ENCODE measurements around the gene PTMS. TPM values are rescaled to one million over a fixed set of nuclear protein-coding genes. Genes with fewer than 3 reads are reported as not detected.

The PTMS gene
- total and polyA plus RNA-seq, 2 of the 13 experiments (the other 11 are each of a cell fraction or from before 2014, with no cell fraction given): 40.5 to 82.4 TPM

DNA sequence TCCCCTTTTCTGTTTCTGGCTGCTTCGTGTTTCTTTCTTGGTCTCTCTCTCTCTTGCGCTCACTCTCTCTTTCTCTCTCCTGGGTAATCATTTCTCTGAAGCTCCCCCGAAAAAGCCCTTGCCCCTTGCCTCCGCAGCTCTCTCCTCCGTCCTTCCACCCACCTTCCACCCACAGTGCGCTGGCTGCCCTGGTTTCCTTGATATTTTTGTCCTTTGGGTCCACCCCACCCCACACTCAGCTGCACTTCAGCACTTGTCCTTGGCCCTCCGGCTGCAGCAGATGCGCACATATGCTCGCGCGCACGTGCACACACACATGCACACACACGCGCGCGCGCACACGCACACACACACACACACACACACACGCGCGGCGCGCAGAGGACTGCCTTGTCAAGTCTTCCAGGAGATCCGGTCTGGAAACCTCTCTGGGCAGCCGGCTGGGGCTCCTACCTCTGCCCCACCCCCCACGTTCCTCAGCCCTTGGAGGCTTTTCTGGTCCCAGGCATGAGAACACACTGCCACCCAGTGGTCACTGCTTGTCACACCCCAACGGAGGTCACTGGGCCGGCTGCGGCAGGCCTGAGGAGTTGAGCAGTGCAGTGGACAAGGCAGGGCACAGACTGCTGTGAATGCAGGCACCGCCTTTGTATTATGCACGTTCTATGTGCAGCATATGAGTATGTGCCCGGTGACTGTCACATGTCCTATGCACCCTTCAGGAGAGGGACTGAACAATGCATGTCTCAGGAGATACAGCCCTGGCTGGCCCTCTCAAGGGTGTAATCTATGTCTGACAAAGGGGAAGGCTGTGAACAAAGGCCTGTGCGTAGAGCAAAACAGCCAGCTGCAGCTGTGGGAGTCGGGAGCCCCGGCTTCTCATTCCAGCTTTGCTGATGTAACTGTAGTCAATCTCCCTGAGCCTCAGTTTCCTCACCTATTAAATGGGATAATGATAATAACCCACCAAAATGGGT, 12.7 kb downstream of the PTMS start (continued):
- TF ChIP-seq, protein P1, sequence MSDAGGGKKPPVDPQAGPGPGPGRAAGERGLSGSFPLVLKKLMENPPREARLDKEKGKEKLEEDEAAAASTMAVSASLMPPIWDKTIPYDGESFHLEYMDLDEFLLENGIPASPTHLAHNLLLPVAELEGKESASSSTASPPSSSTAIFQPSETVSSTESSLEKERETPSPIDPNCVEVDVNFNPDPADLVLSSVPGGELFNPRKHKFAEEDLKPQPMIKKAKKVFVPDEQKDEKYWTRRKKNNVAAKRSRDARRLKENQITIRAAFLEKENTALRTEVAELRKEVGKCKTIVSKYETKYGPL (CRISPR knock-in tag; IDR thresholded peaks at IDR 0.05): no peak
- TF ChIP-seq, protein P2, sequence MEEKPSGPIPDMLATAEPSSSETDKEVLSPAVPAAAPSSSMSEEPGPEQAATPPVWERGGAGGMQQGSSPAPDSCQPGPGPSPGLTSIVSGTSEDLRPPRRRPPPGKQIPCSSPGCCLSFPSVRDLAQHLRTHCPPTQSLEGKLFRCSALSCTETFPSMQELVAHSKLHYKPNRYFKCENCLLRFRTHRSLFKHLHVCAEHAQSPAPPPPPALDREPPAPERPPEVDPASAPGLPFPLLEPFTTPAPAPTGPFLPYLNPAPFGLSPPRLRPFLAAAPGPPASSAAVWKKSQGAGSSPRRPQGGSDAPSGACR (CRISPR knock-in tag; IDR thresholded peaks at IDR 0.05): 0 out of 2 replicates have a peak, but pooled peaks have one; percentile 7
- no peak for TF ChIP-seq ZSCAN30 (CRISPR knock-in tag; IDR thresholded peaks at IDR 0.05)
- TF ChIP-seq TAF1 (CRISPR knock-in tag; IDR thresholded peaks at IDR 0.05): no peak
- TF ChIP-seq SIN3B (IDR thresholded peaks at IDR 0.05; ENCODE audit: low read length): no peak
- TF ChIP-seq PITX1 (CRISPR knock-in tag; IDR thresholded peaks at IDR 0.05): peak; percentile 84; the same call in 1 of the 2 replicates
- TF ChIP-seq, protein P3, sequence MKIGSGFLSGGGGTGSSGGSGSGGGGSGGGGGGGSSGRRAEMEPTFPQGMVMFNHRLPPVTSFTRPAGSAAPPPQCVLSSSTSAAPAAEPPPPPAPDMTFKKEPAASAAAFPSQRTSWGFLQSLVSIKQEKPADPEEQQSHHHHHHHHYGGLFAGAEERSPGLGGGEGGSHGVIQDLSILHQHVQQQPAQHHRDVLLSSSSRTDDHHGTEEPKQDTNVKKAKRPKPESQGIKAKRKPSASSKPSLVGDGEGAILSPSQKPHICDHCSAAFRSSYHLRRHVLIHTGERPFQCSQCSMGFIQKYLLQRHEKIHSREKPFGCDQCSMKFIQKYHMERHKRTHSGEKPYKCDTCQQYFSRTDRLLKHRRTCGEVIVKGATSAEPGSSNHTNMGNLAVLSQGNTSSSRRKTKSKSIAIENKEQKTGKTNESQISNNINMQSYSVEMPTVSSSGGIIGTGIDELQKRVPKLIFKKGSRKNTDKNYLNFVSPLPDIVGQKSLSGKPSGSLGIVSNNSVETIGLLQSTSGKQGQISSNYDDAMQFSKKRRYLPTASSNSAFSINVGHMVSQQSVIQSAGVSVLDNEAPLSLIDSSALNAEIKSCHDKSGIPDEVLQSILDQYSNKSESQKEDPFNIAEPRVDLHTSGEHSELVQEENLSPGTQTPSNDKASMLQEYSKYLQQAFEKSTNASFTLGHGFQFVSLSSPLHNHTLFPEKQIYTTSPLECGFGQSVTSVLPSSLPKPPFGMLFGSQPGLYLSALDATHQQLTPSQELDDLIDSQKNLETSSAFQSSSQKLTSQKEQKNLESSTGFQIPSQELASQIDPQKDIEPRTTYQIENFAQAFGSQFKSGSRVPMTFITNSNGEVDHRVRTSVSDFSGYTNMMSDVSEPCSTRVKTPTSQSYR (CRISPR knock-in tag; IDR thresholded peaks at IDR 0.05; ENCODE audit: borderline replicate concordance): peak; percentile 98
- TF ChIP-seq PRPF4 (IDR thresholded peaks at IDR 0.05; ENCODE audit: low read depth, low read length, poor library complexity, severe bottlenecking): peak; percentile 55
- no peak for TF ChIP-seq ZNF432 (CRISPR knock-in tag; IDR thresholded peaks at IDR 0.05; ENCODE audit: borderline replicate concordance)
- TF ChIP-seq, protein P4, sequence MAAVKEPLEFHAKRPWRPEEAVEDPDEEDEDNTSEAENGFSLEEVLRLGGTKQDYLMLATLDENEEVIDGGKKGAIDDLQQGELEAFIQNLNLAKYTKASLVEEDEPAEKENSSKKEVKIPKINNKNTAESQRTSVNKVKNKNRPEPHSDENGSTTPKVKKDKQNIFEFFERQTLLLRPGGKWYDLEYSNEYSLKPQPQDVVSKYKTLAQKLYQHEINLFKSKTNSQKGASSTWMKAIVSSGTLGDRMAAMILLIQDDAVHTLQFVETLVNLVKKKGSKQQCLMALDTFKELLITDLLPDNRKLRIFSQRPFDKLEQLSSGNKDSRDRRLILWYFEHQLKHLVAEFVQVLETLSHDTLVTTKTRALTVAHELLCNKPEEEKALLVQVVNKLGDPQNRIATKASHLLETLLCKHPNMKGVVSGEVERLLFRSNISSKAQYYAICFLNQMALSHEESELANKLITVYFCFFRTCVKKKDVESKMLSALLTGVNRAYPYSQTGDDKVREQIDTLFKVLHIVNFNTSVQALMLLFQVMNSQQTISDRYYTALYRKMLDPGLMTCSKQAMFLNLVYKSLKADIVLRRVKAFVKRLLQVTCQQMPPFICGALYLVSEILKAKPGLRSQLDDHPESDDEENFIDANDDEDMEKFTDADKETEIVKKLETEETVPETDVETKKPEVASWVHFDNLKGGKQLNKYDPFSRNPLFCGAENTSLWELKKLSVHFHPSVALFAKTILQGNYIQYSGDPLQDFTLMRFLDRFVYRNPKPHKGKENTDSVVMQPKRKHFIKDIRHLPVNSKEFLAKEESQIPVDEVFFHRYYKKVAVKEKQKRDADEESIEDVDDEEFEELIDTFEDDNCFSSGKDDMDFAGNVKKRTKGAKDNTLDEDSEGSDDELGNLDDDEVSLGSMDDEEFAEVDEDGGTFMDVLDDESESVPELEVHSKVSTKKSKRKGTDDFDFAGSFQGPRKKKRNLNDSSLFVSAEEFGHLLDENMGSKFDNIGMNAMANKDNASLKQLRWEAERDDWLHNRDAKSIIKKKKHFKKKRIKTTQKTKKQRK (IDR thresholded peaks at IDR 0.05; ENCODE audit: low read length): no peak
- 0 out of 2 replicates have a peak, but pooled peaks have one; percentile 31 for TF ChIP-seq GFI1 (CRISPR knock-in tag; IDR thresholded peaks at IDR 0.05; ENCODE audit: borderline replicate concordance)
- TF ChIP-seq ZNF768 (CRISPR knock-in tag; IDR thresholded peaks at IDR 0.05): peak; percentile 74; the same call in 1 of the 2 replicates
- no peak for TF ChIP-seq ZNF841 (CRISPR knock-in tag; IDR thresholded peaks at IDR 0.05; ENCODE audit: borderline replicate concordance)
- TF ChIP-seq, protein P5, sequence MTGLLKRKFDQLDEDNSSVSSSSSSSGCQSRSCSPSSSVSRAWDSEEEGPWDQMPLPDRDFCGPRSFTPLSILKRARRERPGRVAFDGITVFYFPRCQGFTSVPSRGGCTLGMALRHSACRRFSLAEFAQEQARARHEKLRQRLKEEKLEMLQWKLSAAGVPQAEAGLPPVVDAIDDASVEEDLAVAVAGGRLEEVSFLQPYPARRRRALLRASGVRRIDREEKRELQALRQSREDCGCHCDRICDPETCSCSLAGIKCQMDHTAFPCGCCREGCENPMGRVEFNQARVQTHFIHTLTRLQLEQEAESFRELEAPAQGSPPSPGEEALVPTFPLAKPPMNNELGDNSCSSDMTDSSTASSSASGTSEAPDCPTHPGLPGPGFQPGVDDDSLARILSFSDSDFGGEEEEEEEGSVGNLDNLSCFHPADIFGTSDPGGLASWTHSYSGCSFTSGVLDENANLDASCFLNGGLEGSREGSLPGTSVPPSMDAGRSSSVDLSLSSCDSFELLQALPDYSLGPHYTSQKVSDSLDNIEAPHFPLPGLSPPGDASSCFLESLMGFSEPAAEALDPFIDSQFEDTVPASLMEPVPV (CRISPR knock-in tag; IDR thresholded peaks at IDR 0.05): no peak
- 0 out of 2 replicates have a peak, but pooled peaks have one; percentile 8 for TF ChIP-seq POLR2G (IDR thresholded peaks at IDR 0.05; ENCODE audit: low read depth, low read length)
- TF ChIP-seq, protein P6, sequence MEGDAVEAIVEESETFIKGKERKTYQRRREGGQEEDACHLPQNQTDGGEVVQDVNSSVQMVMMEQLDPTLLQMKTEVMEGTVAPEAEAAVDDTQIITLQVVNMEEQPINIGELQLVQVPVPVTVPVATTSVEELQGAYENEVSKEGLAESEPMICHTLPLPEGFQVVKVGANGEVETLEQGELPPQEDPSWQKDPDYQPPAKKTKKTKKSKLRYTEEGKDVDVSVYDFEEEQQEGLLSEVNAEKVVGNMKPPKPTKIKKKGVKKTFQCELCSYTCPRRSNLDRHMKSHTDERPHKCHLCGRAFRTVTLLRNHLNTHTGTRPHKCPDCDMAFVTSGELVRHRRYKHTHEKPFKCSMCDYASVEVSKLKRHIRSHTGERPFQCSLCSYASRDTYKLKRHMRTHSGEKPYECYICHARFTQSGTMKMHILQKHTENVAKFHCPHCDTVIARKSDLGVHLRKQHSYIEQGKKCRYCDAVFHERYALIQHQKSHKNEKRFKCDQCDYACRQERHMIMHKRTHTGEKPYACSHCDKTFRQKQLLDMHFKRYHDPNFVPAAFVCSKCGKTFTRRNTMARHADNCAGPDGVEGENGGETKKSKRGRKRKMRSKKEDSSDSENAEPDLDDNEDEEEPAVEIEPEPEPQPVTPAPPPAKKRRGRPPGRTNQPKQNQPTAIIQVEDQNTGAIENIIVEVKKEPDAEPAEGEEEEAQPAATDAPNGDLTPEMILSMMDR (CRISPR knock-in tag; IDR thresholded peaks at IDR 0.05): peak; percentile 100

Measured in HepG2 (cell line).